ENCODE measurements around the gene SLC28A3.

The SLC28A3 gene

GRCh38 chr9:84270847-84271530 lies 69.6 kb downstream of the SLC28A3 start:
- no peak for TF ChIP-seq POLR2A (IDR thresholded peaks at IDR 0.05; ENCODE audit: low read depth, low read length)
- FAIRE-seq = no peak
- no peak for DNase-seq (ENCODE audit: insufficient read length, low spot score)

- FAIRE-seq (no peak), DNase-seq (ENCODE audit: insufficient read length, low spot score) (no peak)
- TF ChIP-seq POLR2A (IDR thresholded peaks at IDR 0.05; ENCODE audit: low read depth, low read length) = no peak
Observed at GRCh38 chr9:84266087-84266561, 74.4 kb downstream of the SLC28A3 start.

GRCh38 chr9:84264307-84265029 lies 76.1 kb downstream of the SLC28A3 start:
- no peak for DNase-seq (ENCODE audit: insufficient read length, low spot score)
- no peak for TF ChIP-seq POLR2A (IDR thresholded peaks at IDR 0.05; ENCODE audit: low read depth, low read length)
- FAIRE-seq = no peak

GRCh38 chr9:84261070-84261746 lies 79.3 kb downstream of the SLC28A3 start:
- DNase-seq (ENCODE audit: insufficient read length, low spot score) (peak; percentile 88), FAIRE-seq (peak; percentile 97)
- no peak for TF ChIP-seq POLR2A (IDR thresholded peaks at IDR 0.05; ENCODE audit: low read depth, low read length)

- no peak for DNase-seq (ENCODE audit: insufficient read length, low spot score)
- FAIRE-seq = no peak
- no peak for TF ChIP-seq POLR2A (IDR thresholded peaks at IDR 0.05; ENCODE audit: low read depth, low read length)
Observed at GRCh38 chr9:84258371-84258770, 82.2 kb downstream of the SLC28A3 start.

GRCh38 chr9:84255696-84256095 lies 84.9 kb downstream of the SLC28A3 start:
- DNase-seq (ENCODE audit: insufficient read length, low spot score) (no peak), FAIRE-seq (no peak)
- TF ChIP-seq POLR2A (IDR thresholded peaks at IDR 0.05; ENCODE audit: low read depth, low read length) = no peak

- DNase-seq (ENCODE audit: insufficient read length, low spot score) = no peak
- no peak for TF ChIP-seq POLR2A (IDR thresholded peaks at IDR 0.05; ENCODE audit: low read depth, low read length)
- no peak for FAIRE-seq
Observed at GRCh38 chr9:84254972-84255371, 85.6 kb downstream of the SLC28A3 start.

- DNase-seq (ENCODE audit: insufficient read length, low spot score) (no peak), FAIRE-seq (no peak)
- no peak for TF ChIP-seq POLR2A (IDR thresholded peaks at IDR 0.05; ENCODE audit: low read depth, low read length)
Observed at GRCh38 chr9:84251921-84252320, 88.6 kb downstream of the SLC28A3 start.

GRCh38 chr9:84241817-84242373 lies 98.7 kb downstream of the SLC28A3 start:
- DNase-seq (ENCODE audit: insufficient read length, low spot score) (no peak), FAIRE-seq (no peak)
- TF ChIP-seq POLR2A (IDR thresholded peaks at IDR 0.05; ENCODE audit: low read depth, low read length) = no peak

GRCh38 chr9:84239343-84239742 lies 101.2 kb downstream of the SLC28A3 start:
- TF ChIP-seq POLR2A (IDR thresholded peaks at IDR 0.05; ENCODE audit: low read depth, low read length) = no peak
- FAIRE-seq (no peak), DNase-seq (ENCODE audit: insufficient read length, low spot score) (no peak)

GRCh38 chr9:84238652-84239051 lies 101.9 kb downstream of the SLC28A3 start:
- DNase-seq (ENCODE audit: insufficient read length, low spot score) = peak; percentile 10
- FAIRE-seq = no peak
- TF ChIP-seq POLR2A (IDR thresholded peaks at IDR 0.05; ENCODE audit: low read depth, low read length) = no peak

- no peak for TF ChIP-seq POLR2A (IDR thresholded peaks at IDR 0.05; ENCODE audit: low read depth, low read length)
- DNase-seq (ENCODE audit: insufficient read length, low spot score) (no peak), FAIRE-seq (no peak)
Observed at GRCh38 chr9:84235511-84235910, 105.0 kb downstream of the SLC28A3 start.

- no peak for TF ChIP-seq POLR2A (IDR thresholded peaks at IDR 0.05; ENCODE audit: low read depth, low read length)
- no peak for DNase-seq (ENCODE audit: insufficient read length, low spot score)
- FAIRE-seq = no peak
Observed at GRCh38 chr9:84230355-84231145, 110.0 kb downstream of the SLC28A3 start.
